NB4 (cell line): Measurements from ENCODE around the gene LRRFIP1.

Source experiments
- POLR2A ChIP-seq: IDR thresholded peaks from 2 replicates; pipeline ENCODE4 v1.6.1; 2011; ENCODE audit warnings: mild to moderate bottlenecking; ENCODE audit not compliant: insufficient read length; ENCODE audit errors: extremely low read depth
- TF ChIP-seq, protein P1 (sequence below): IDR thresholded peaks from one replicate; pipeline ENCODE4 v1.5.1; 2012; ENCODE audit warnings: low read depth, low read length
- TF ChIP-seq, protein P2 (sequence below): IDR thresholded peaks from 2 replicates; pipeline ENCODE4 v1.6.1; 2011; ENCODE audit warnings: low read depth, low read length

DNA sequence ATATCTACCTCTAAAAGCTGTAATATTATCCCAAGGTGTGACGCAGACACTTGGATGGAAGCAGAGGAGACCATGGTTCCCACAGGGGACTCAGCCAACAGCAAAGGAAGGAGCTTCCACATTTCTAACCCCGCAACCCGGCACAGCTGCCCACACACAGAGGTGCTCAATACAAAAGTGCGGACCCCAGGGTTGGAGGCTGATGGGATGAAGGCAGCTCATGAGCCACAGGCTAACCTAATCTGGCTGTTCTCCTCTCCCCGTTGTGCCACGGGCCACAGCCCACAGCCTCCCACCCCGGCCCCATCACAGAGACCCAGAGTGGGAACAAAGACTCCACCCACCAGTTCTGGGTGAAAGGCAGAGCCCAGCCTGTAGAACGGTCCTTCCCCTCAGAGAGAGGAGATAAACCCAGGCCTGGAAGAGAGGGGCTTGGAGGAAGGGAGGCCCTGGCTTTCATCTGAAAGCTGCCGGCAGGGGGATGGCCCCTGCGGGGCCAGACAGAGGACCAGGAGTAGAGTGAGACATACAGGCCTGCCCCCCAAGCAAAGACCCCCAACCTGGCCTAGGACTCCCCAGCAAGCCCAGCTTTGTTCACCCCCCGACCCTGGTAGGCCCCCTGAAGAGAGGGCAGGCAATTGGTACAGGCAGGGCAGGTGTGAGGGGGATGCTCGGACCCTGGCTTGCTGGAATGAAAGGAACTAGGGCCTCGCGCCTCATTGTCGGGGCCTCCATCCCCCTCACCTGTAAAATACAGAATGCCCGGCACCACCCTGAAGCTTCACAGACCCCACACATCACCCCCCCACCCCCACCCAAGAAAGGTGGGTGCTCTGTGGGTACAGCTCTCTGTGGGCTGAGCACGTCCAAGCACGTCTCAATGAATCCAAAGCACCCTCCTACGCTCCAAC, 43.7 kb upstream of the LRRFIP1 start:
- TF ChIP-seq, protein P1, sequence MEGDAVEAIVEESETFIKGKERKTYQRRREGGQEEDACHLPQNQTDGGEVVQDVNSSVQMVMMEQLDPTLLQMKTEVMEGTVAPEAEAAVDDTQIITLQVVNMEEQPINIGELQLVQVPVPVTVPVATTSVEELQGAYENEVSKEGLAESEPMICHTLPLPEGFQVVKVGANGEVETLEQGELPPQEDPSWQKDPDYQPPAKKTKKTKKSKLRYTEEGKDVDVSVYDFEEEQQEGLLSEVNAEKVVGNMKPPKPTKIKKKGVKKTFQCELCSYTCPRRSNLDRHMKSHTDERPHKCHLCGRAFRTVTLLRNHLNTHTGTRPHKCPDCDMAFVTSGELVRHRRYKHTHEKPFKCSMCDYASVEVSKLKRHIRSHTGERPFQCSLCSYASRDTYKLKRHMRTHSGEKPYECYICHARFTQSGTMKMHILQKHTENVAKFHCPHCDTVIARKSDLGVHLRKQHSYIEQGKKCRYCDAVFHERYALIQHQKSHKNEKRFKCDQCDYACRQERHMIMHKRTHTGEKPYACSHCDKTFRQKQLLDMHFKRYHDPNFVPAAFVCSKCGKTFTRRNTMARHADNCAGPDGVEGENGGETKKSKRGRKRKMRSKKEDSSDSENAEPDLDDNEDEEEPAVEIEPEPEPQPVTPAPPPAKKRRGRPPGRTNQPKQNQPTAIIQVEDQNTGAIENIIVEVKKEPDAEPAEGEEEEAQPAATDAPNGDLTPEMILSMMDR: no peak
- no peak for TF ChIP-seq POLR2A
- TF ChIP-seq, protein P2, sequence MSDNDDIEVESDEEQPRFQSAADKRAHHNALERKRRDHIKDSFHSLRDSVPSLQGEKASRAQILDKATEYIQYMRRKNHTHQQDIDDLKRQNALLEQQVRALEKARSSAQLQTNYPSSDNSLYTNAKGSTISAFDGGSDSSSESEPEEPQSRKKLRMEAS: no peak
